ENCODE measurements around the gene OR52E8.
A peak's percentile ranks its signal among the peaks of the same experiment; 100 is the strongest.

The OR52E8 gene

DNA sequence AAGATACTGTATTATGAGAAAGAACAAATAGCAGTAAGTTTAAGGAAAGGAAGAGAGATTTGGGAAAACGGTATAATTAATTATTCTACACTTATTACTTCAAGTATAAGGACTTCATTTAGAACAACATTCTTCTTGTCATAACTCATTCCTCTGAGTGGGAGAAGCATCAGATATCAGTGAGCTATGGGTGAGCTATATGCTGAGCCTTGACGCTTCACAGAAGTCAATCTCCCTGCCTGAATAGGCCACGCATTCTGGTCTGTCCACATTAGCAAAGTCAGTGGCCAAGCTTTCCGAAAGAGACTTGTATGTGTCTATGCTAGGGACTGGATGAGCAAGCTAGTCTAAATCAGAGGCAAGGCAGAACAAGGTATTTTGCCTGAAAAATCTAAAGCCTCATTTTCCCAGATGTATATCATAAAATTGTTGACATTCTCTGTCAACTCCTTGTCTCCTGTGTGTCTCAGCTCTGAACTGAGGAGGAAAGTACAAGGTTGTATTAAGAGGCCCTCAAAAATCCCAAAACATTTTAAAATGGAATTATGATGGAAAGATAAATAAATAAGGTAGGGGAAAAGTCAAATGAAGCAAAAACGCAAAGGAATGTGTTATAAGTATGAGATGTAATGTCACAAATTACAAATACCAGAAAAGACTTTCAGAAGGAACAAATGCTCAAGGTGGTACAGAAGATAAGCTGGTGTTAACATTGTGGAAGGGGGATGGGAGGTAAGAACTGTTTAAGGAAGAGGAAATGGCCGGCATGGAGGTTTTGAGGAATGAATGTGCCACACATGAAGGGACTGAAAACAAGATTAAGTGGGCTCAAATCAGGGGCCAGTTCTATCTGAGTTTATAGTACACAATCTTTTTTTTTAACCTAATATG is 47.3 kb downstream of the OR52E8 start:
- Histone ChIP-seq H3K27ac (ENCODE audit: poor library complexity, severe bottlenecking) (no peak overlapping the region), H3K27me3 (ENCODE audit: insufficient read depth, poor library complexity, severe bottlenecking) (peaks cover 17% of the 10 kb centered on the region), H3K36me3 (ENCODE audit: low read depth) (no peaks in the 10 kb centered on the region), H3K4me1 (ENCODE audit: insufficient read depth, poor library complexity, severe bottlenecking) (no peaks in the 10 kb centered on the region), H3K9me3 (ENCODE audit: severe bottlenecking) (no peaks in the 10 kb centered on the region), H3K4me3 (ENCODE audit: severe bottlenecking) (no peak overlapping the region)
- TF ChIP-seq, protein P1, sequence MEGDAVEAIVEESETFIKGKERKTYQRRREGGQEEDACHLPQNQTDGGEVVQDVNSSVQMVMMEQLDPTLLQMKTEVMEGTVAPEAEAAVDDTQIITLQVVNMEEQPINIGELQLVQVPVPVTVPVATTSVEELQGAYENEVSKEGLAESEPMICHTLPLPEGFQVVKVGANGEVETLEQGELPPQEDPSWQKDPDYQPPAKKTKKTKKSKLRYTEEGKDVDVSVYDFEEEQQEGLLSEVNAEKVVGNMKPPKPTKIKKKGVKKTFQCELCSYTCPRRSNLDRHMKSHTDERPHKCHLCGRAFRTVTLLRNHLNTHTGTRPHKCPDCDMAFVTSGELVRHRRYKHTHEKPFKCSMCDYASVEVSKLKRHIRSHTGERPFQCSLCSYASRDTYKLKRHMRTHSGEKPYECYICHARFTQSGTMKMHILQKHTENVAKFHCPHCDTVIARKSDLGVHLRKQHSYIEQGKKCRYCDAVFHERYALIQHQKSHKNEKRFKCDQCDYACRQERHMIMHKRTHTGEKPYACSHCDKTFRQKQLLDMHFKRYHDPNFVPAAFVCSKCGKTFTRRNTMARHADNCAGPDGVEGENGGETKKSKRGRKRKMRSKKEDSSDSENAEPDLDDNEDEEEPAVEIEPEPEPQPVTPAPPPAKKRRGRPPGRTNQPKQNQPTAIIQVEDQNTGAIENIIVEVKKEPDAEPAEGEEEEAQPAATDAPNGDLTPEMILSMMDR (IDR thresholded peaks at IDR 0.05; ENCODE audit: poor library complexity, severe bottlenecking): no peak
- no peak for ATAC-seq (ENCODE audit: low read depth)
- DNase-seq (ENCODE audit: low spot score): no peak

DNA sequence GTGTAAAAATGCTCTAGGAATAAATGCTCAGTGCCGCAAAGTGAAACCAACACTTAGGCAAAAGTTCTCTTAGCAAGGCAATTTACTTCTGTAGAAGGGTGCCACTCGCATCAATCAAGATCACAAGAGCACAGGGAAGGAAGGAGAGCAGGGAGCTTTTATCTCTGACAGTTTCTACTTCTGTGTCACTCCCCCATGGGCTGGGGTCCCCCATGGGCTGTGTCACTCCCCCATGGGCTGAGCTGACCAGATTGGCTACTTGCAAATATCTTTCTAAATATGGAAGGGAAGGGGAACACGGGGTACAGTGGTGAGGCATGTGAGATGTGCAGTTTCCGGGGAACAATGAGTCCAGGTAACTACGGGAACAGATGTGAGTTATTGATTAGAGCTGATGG is 48.4 kb downstream of the OR52E8 start:
- TF ChIP-seq, protein P1 (IDR thresholded peaks at IDR 0.05; ENCODE audit: poor library complexity, severe bottlenecking): no peak
- Histone ChIP-seq H3K27me3 (ENCODE audit: insufficient read depth, poor library complexity, severe bottlenecking) (peaks cover 17% of the 10 kb centered on the region), H3K9me3 (ENCODE audit: severe bottlenecking) (no peaks in the 10 kb centered on the region), H3K36me3 (ENCODE audit: low read depth) (no peaks in the 10 kb centered on the region), H3K27ac (ENCODE audit: poor library complexity, severe bottlenecking) (no peak overlapping the region), H3K4me1 (ENCODE audit: insufficient read depth, poor library complexity, severe bottlenecking) (no peaks in the 10 kb centered on the region), H3K4me3 (ENCODE audit: severe bottlenecking) (peak overlapping the region; percentile 26)
- no peak for DNase-seq (ENCODE audit: low spot score)
- ATAC-seq (ENCODE audit: low read depth): peak; percentile 20; the same call in 1 of the 3 replicates

DNA sequence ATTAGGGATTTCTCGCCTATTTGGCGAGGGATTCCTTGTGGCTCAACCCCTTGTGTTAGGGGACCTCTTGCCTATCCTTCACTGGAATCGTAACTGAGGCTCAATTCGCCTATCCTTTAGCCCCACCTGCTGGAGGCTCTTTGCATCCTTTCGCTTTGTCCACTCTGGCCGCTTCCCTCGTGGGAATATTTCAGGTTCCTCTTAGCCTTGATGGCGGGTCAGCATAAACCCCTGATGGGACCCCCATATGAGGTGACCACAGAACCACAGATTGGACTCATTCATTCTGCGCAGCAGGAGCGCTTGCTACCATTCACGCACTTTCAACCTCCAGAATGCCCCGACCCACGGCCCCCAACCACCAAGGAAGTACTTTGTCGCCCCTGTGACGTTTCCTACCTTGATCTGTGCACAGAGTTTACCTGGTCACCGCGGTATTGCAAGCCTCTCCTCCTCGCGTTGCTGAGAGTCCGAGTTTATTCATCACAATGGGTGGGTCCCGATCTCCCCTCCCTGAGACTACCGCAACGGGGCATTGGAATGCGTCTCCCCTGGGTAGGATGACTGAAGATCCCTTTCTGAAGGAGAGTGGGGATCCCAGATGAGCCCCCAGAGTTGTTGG is 48.9 kb downstream of the OR52E8 start, which contains the start of gene OR52N2:
Gene OR52N2, plus strand, starts transcription at position 425 of the 622 bp plus-strand sequence. CDS start 11,412 bp downstream, outside the sequence.
- H3K9me3 ChIP-seq (ENCODE audit: severe bottlenecking): no peaks in the 10 kb centered on the region
- H3K27me3 ChIP-seq (ENCODE audit: insufficient read depth, poor library complexity, severe bottlenecking): peaks cover 17% of the 10 kb centered on the region
- TF ChIP-seq, protein P1 (IDR thresholded peaks at IDR 0.05; ENCODE audit: poor library complexity, severe bottlenecking): peak; percentile 78
- DNase-seq (ENCODE audit: low spot score): no peak
- no peaks in the 10 kb centered on the region for H3K36me3 ChIP-seq (ENCODE audit: low read depth)
- H3K4me3 ChIP-seq (ENCODE audit: severe bottlenecking): peak within 1 kb of the TSS; percentile 26
- H3K27ac ChIP-seq (ENCODE audit: poor library complexity, severe bottlenecking): no peak within 1 kb of the TSS
- H3K4me1 ChIP-seq (ENCODE audit: insufficient read depth, poor library complexity, severe bottlenecking): no peaks in the 10 kb centered on the region
- ATAC-seq (ENCODE audit: low read depth): peak; percentile 88

DNA sequence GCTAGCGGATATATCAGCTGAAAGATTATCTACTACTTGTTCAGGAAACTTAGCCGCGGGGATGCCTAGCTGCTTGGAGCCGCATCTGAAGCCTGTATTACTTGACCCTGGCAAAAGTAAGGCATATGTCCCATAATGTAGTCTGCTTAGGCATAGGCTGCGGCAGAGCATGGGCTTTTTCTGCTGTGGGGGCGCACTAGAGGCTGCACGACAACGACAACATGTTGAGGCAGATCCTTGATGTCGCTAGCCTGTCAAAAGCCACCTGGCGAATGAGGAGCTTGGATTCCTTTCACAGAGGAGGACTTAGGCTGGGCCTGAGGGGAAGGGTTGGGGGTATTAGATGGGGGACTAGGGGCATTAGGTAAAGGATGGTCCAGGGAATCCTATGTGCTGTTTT is 49.9 kb downstream of the OR52E8 start:
- TF ChIP-seq, protein P1 (IDR thresholded peaks at IDR 0.05; ENCODE audit: poor library complexity, severe bottlenecking): no peak
- no peaks in the 10 kb centered on the region for H3K36me3 ChIP-seq (ENCODE audit: low read depth)
- H3K27me3 ChIP-seq (ENCODE audit: insufficient read depth, poor library complexity, severe bottlenecking): peaks cover 17% of the 10 kb centered on the region
- no peak overlapping the region for H3K4me3 ChIP-seq (ENCODE audit: severe bottlenecking)
- H3K4me1 ChIP-seq (ENCODE audit: insufficient read depth, poor library complexity, severe bottlenecking): no peaks in the 10 kb centered on the region
- DNase-seq (ENCODE audit: low spot score) (no peak), ATAC-seq (ENCODE audit: low read depth) (no peak; the same call in 2 of the 3 replicates)
- no peaks in the 10 kb centered on the region for H3K9me3 ChIP-seq (ENCODE audit: severe bottlenecking)
- no peak overlapping the region for H3K27ac ChIP-seq (ENCODE audit: poor library complexity, severe bottlenecking)
